MV-4-11 (cell line): ENCODE measurements around the gene TNNI3.
A peak's percentile ranks its signal among the peaks of the same experiment; 100 is the strongest.
"Not testable (repeated sequence)": the region's sequence is repeated elsewhere in the genome, so short reads cannot be mapped to it uniquely, and the experiment has no call there.

Experiments
- DNase-seq: peaks from one replicate; lab custom pipeline; 2025; lab: John Stamatoyannopoulos, UW

Gene TNNI3

DNA sequence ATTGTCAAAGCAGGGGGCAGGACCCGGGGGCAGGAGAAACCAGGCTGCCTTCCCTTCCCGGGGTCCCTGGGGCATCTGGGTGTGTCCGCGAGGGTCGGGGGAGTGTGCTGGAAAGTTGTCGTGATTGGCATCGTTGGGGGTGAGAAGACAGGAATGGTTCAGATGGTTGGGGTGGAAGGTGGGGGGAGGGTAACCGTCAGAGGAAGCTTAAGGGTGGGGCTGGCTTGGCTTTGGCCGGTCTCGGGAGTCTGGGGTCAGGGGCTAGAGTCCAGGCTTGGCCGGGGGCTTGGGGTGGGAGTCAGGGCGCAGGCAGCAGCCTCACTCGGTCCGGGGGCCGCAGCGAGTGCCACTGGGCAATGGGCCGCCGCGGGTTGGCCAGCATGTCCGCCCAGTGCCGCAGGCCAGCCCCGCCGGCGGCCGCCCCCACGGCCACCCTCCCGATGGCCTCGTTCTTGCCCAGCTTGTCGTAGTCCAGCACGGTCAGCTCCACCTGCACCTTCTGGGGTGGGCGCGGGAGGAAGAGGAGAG, 15.7 kb upstream of the TNNI3 start:
- no peak for DNase-seq

DNA sequence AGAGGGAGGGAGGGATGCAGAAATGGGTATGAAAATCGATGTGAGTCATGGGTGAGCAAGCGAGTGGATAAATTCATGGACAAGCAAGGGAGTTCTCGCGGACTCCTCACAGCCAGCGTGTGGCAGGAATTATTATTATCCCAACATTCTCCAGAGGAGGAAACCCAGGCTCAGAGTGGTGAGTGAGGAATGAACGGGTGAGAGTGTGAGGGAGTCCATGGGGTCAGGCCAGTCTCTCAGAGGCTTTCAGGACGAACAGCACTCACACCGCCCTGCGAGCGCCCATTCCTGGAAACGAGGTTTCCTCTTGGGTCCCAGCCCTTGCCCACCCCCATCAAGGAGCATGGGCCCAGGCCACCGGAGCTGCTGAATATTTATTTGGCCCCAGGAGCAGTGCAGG, 15.2 kb upstream of the TNNI3 start:
- no peak for DNase-seq

DNA sequence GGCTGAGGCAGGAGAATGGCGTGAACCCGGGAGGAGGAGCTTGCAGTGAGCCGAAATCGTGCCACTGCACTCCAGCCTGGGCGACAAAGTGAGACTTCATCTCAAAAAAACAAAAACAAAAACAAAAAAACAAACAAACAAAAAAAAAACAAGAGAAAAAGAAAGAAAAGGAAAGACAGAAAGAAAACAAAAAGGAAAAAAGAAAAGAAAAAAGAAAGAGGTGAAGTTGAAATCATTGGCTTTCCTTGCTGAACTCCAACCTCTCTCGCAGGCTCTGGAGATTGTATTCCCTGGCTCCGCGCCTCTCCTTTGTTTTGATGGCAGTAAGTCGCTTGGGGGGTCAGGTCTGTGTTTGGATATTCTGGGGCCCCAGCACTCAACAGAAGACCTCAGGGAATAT, 14.8 kb upstream of the TNNI3 start:
- DNase-seq: not testable (repeated sequence)

DNA sequence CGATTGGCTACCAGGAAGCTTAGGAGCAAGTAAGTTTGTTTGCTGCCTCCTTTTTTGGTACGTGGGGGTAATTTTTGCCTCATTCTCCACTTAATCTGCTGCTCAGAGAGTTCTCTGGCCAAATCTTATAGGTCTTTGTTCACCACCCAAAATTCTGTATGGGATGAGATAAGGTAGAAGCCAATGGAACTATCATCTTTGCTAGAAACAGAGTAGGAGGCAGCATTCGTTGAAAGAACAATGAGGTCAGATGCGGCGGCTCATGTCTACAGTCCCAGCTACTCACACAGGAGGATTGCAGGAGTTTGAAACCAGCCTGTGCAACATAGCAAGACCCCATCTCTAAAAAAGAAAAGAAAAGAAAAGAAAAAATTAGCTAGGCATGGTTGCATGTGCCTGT, 13.9 kb upstream of the TNNI3 start:
- DNase-seq: no peak

DNA sequence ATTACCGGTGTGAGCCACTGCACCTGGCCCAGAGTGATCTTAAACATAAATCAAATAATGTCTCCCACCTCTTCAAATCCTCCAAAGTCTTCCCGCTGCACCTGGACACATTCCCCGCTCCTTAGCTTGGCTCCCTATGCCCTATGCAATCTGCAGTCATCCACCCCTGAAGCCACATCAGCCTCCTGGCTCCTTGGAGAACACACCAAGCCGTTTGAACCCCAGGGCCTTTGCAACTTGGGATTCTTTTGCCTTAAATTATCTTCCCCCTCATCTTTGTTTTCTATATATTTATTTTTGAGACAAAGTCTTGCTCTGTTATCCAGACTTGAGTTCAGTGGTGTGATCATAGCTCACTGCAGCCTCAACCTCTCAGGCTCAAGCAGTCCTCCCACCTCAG, 11.6 kb upstream of the TNNI3 start:
- DNase-seq: no peak

DNA sequence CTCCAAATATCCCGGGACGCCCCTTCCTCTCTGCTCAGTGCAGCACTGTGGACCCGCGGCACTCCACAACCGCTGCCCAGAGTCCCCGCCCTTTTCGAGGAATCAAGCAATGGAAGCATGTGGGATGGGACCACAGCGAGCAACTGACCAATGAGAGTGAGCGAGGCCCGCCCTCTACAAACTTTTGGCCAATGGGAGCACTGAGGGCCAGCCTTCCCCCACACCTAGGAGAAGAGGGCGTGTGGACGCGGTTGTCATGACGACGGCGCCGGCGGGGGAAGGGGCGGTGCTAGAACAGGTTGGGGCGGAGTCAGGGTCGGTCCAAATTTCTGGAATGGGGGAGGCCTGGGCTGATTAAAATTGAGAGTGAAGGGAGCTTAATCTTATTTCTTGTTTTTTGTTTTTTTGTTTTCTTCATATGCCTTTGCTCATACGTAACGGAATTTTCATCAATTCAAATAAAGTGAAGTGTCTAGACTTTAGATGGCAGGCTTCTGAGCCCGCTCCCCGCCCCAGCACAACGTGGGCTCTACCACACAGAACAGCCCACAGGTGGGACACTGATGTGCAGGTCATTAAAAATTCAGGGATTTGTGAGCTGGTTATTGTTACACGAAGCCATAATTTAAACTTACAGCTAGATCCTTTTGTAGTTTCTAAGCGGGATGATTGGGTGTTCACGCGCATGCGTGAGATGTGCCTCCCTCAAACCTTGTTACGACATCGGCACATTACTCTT, 9.2 kb upstream of the TNNI3 start, which contains the start of gene DNAAF3:
Gene DNAAF3, minus strand, starts transcription at position 84 of the 739 bp plus-strand sequence. CDS start 200 bp downstream, outside the sequence.
- DNase-seq: peak; percentile 99

DNA sequence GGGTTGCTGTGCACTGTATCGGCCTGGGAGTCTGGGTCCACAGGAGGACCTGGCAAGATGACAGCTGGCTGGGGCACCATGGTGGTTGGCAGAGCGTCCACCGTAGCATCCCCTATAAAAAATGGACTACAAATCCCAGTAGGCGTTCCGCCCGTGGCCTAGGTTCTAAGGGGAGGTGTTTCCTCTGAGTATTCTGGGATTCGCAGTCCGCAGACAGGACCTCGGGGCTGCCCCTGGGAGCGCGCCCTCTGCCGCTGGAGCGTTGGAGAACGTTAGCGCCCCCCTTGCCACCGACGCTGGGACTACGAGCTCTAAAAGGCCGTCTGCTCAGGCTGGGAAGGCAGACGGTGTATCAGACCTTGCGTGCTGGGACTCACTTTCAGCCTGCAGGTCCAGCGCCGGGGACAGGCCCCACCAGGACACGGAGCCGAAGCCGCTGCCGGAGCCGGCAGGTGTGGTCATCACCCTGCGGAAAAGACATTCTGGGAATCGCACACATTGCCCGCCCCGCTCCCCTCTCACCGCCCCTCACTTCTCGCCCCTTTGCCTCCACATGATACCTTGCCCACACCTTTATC, 8.5 kb upstream of the TNNI3 start:
- peak; percentile 94 for DNase-seq

DNA sequence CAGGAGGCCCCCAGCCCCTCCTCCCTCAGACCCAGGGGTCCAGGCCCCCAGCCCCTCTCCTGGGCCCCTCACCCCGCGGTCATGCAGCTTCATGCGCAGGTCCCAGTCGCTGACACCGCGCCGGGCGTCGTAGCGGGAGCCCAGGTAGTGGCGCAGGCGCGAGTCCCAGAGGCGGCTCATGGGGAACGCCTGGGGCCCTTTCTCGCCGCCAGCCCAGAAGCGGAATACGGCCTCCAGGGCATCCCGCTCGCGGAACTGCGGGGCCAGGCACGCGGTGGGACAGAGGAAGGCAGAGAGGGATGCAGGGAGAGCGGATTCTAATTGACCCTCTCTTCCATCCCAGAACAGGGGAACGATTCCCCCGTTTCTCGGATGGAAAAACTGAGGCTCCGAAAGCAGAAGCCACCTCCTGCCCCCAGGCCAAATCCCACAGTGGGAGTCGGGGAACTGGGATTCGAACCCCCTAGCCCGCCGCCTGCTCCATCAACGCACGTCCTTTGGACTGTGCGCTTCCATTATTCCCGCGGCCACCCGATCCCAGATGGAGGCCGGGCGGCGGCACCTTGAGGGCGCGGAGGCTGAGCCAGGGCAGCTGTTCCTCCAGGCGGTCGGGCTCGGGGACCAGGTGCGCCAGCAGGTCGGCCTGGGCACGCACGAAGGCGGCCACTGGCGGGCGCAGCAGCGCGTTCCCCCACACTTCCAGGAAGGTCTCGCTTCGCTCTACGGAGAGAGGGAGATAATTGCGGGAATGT, 4.2 kb upstream of the TNNI3 start:
- DNase-seq: no peak

DNA sequence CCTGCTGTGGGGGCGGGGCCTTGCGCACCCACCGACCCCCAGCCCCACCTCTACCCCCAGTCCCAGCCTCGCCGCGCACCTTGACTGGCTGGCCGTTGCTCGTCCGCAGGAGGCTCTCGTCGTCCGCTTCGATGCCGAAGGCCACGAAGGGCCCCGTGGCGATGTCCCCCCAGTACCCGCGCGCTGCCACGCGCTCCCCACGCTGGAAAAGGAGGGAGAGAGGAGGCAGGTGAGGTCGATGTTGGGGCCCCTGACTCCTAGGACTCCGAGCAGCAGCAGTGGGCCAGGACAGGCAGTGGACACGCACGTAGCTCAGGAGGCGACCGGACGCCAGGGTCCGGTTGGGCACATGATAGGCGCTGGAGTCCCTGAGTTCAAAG, 3.4 kb upstream of the TNNI3 start:
- DNase-seq: no peak

DNA sequence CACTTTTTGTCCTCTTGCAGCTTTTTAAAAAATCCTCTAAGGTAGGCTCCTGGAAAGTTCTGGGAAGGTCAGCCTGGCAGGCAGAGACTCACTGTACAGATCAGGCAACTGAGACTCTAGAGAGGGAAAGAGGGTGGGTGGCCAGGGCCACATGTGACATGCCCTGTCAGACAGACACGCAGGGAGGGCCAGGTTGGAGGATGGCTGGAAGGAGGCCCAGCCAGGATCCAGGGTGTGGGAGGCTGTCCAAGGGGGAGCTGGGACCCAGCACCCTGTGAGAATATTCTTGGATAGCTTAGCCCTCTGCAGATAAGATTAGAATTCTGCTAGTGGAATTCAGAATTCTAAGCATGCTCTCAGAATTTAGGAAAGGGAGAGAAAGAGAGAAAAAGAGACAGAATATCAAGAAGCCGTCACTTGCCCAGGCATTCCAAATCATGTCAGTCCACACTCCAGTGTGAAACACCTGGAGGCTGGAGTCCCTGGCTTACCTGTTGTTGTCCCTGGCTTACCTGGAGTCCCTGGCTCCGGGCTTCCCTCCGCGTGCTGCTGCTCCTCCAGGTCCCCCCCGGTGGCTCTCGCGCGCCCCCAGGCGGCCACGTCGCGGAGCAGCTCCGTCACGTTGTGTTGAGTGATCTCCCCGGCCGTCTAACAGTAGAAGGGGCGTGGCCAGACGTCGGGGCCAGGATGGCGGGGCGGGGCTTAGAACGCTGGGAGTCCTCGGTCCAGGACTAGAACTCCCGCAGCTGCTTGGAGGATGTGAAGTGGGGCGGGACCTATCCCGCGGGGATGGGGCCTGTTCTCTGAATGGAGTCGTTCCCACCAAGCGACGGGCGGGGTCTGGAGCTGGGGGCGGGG, 2.8 kb upstream of the TNNI3 start:
- peak; percentile 94 for DNase-seq

DNA sequence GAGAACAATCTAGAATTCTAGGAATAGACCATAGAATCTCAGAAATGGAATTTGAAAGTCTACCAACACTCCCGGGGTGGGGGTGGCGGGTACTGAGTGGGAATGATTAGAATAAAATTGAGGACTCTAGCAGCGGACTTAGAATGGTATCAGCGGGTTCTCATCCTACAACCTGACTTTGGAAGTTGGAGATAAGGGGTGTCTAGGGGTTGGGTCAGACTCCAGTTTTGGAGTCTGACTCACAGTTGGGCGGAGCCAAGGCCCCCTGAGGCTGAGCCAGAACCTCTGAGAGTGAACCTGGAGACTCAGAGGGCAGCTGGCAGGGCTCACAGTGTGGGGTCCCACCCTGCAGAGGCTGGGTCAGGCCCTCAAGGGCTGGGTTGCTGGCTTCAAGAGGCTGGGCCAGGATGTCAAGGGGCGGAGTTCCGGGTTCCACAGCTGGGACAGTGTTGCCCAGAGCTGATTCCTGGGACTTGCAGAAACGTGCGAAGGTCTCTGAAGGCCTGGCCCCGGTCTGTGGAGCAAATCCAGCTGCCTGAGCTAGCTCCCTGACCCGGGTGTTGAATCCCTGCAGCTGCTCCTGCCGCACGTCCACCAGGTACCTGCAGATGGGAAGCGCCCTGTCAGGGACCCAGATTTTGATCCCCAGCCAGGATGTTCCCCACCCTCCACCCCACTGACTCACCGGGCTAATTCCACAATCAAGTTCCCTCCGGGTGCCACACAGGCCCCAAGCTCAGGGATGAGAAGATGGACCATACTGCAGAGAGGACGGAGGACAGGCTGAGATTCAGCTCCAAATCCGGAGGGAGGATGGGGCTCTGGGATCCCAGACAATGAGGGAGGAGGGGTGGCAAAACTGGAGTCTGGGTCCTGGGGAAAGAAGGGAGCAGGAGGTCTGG, 1.6 kb upstream of the TNNI3 start:
- peak; percentile 46 for DNase-seq

DNA sequence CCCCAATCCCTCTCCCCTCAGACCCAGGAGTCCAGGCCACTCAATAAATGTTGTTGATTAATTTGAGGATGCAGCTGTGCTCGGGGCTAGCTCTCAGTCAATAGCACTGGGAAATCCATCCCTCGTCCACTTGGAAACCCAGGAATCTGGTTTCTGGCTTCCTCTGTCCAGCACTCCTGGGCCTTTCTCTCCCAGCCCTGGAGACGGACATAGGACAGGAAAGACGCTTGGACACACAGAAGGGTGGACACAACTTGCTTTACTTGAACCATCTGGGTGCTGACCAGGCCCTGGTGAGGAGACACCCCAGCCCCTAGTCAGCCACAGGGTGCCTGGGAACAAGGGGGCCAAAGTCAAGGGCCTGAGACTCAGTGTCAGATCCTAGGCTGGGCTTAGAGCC, 891 bp upstream of the TNNI3 start:
- no peak for DNase-seq

DNA sequence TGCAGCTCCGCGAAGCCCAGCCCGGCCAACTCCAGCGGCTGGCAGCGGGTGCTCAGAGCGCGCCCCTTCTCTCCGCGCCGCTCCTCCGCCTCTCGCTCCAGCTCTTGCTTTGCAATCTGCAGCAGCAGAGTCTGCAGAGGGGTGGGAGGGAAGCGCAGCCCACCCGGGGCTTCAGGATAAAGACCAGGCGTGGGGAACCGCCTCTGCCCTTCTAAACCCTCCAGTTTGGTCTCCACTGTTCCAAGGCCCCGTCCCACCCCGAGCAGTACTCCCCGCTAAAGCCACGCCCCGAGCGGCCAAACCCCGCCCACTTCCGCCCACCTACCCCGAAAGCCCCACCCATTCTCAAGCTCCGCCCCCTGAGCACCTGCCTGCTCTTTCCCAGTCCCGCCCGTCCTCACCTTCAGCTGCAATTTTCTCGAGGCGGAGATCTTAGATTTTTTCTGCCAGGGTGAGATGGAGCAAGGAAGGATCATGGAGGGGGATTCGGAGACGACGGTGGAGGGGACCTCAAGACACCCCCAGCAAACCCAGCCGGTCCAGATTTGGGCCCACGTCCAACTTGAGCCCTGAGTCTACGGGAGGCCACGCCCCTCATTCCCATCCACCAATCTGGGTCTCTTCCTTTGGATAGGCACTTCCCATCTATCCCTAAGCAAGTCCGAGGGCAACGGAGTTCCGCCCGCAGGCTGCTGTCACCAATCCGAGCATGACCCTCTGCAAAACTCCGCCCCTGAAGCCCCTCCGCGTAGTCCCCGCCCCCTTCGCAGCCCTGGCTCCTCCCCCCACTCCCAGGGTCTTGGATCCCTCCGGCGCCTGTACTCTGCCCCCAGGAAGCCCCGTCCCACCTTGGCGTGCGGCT, 1.1 kb downstream of the TNNI3 start:
- no peak for DNase-seq

DNA sequence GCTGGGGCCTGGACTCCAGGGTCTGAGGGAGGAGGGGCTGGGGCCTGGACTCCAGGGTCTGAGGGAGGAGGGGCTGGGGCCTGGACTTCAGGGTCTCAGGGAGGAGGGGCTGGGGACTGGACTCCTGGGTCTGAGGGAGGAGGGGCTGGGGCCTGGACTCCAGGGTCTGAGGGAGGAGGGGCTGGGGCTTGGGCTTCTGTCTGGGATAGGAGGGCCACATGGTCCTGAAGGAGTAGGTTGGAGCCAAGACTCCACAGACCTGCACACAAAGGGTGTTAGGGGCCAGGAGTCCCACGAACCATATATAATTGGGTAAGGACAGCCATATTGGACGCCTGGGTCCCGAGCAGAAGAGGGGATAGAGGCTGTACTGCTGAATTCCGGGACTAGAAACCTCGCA, 1.7 kb downstream of the TNNI3 start:
- not testable (repeated sequence) for DNase-seq

DNA sequence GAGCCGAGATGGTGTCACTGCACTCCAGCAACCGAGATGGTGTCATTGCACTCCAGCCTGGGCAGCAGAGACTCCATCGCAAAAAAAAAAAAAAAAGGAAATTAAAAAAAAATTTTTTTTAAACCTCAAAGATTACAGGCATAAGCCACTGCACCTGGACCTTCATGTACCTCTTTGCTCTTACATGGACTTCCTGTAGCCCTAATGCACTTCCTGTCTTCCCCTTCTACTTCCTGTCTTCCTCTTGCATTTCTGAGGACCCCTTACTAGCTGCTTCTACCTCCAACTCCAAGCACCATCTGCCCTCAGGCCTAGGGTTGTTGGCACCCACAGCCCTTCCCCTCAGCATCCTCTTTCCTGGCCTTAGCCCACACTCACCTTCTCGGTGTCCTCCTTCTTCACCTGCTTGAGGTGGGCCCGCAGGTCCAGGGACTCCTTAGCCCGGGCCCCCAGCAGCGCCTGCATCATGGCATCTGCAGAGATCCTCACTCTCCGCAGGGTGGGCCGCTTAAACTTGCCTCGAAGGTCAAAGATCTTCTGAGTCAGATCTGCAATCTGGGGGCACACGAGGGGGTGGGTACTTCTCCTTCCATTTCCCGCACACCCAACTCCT, 3.8 kb downstream of the TNNI3 start:
- DNase-seq: no peak

DNA sequence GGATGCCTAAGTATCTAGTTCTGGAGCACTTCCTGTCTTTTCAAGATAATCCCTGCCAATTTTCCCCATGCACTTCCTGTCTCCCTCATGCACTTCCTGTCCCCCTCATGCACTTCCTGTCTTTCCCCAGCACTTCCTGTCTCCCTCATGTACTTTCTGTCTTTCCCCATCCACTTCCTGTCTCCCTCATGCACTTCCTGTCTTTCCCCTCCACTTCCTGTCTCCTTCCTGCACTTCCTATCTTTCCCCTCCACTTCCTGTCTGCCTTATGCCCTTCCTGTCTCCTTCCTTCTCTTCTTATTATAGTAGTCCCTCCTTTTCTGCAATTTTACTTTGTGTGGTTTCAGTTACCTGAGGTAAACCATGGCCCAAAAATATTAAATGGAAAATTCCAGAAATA, 5.5 kb downstream of the TNNI3 start:
- peak; percentile 53 for DNase-seq

DNA sequence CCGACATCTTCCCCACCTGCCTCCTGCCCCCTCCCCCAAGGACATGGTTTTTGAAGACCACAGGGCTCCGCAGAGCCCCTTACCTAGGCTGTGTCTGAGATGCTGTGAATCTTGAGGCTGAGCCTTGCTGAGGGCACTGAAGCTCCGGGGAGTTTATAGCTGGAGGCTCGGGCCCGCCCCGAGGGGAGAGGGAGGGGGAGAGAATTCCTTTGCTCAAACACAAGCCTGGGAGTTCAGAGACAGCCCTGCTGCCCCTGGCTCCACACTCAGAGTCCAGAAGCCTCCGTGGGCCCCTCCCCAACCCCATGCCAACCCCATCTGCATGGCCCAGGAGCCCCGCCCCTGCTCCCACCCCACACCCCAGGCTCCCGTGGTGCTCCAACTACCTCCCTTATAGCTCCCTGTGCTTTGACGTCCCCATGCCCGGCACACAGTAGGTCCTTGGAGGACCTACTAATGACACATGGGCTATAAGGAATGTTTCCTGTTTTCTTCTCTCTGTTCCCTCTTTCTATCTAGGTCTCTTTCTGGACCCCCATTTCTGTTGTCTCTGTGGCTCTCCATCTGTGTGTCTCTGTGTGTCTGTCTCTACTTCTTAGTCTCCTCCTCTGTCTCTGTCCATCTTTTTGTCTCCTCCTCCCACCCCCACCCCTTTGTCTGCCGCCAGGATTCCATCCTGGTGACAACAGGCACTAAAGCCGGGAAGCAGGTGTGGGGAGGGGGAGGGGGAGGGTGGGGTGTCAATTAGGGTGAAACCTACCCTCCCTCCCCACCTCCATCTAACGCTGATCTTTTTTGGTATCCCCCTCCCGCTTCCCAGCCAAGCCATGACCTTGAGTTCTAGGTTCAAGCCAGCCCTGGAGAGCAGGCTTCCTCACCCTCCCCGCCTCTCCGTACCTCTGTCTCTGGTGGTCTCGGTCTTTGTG, 8.2 kb downstream of the TNNI3 start, which contains the start of gene TNNT1:
Gene TNNT1, minus strand, starts transcription at position 129 of the 926 bp plus-strand sequence. CDS start 2,049 bp downstream, outside the sequence.
- DNase-seq: no peak

DNA sequence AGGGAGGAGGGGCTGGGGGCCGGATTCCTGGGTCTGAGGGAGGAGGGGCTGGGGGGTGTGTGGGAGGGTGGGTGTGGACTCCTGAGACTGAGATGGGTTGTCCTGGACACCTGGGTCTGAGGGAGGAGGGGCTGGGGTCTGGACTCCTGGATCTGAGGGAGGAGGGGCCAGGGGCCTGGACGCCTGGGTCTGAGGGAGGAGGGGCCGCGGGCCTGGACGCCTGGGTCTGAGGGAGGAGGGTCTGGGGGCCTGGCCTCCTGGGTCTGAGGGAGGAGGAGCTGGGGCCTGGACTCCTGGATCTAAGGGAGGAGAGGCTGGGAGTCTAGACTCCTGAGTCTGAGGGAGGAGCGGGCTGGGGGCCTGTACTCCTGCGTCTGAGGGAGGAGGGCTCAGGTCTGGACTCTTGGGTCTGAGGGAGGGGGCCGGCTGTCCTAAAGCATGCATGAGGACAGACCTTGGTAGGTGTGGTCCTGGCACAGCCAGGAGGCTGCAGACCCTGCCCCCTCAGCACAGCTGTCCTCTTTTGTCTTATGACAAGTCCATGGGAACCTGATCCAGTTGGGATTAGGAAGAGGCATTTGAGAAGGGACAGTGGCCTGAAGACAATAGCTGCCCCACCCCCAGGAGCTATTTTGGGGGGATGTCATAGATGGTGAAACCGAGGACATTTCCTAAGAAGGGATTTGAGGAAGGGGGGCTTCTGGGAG, 9.8 kb downstream of the TNNI3 start:
- no peak for DNase-seq
